Muscle layer of colon (tissue), 2 donors: Measurements from ENCODE around the gene DNAJA4.

ENCODE experiments used
- H3K27ac ChIP-seq: one replicate; pipeline ENCODE4 v1.7.0; 2013; ENCODE audit warnings: low read depth, mild to moderate bottlenecking, low read length, moderate library complexity
- H3K27me3 ChIP-seq, 2 donors: one replicate each; pipeline ENCODE4 v1.7.0; 2013; ENCODE audit warnings: low read length in 2 of 2, mild to moderate bottlenecking in 2 of 2; ENCODE audit not compliant: insufficient read depth in 2 of 2, control insufficient read depth in 1 of 2
- H3K36me3 ChIP-seq: one replicate; pipeline ENCODE4 v1.7.0; 2013; ENCODE audit warnings: mild to moderate bottlenecking, low read length; ENCODE audit not compliant: insufficient read depth
- H3K4me1 ChIP-seq: one replicate; pipeline ENCODE4 v1.7.0; 2013; ENCODE audit warnings: mild to moderate bottlenecking, low read length; ENCODE audit not compliant: insufficient read depth
- H3K4me3 ChIP-seq, 2 donors: one replicate each; pipeline ENCODE4 v1.7.0; 2013; ENCODE audit warnings: low read length in 2 of 2, low read depth in 1 of 2, mild to moderate bottlenecking in 1 of 2, moderate library complexity in 1 of 2
- H3K9ac ChIP-seq: one replicate; pipeline ENCODE4 v1.7.0; 2013; ENCODE audit warnings: low read length
- H3K9me3 ChIP-seq: one replicate; pipeline ENCODE4 v1.7.0; 2013; ENCODE audit warnings: mild to moderate bottlenecking, low read length
- donor health status: abdominal sarcoma.
- donor health status: Adenocarcinoma of cecum.

Gene DNAJA4

DNA sequence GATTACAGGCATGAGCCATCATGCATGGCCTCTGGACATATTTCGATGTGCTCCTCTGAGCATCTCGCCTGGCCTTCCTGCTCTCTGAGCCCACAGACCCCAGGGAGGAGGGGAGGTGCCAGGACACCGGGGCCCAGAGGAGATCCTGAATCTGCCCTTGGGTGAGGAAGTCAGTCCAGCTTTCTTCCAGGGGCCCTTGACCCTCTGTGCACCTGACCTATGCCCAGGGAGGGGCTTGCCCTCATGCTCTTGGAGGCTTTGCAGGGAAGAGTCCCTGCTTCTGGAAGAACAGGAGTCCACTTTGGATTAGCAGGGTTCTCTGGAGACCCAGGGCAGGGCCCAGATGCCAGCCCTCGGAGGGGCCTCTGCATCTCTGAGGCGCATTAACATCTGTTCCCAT, 31.4 kb upstream of the DNAJA4 start:
- Histone ChIP-seq H3K9ac (no peak overlapping the region), H3K9me3 (no peaks in the 10 kb centered on the region), H3K27ac (no peak overlapping the region), H3K4me3 (no peak overlapping the region), H3K4me1 (no peaks in the 10 kb centered on the region), H3K27me3 (no peaks in the 10 kb centered on the region), H3K36me3 (no peaks in the 10 kb centered on the region)

DNA sequence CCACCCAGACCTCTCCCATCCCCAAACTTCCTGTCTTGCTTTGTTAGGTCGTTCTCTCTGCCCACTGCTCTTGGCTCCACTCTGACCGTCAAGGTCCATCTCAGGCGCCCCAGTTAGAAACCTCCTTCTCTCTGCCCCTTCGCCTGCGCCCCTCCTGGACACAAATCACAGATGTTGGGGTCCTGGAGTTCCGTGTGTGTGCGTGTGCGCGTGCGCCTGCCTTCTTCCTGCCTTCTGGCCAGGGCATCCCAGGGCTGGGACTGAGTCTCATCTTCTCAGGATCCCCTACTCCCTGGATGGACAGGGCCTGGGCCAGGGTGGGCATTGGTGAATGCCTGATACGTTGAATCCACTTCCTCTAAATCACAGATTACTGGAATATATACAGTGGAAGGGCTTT, 30.9 kb upstream of the DNAJA4 start:
- Histone ChIP-seq H3K9ac (no peak overlapping the region), H3K27me3 (no peaks in the 10 kb centered on the region), H3K4me1 (no peaks in the 10 kb centered on the region), H3K9me3 (no peaks in the 10 kb centered on the region), H3K27ac (no peak overlapping the region), H3K36me3 (no peaks in the 10 kb centered on the region), H3K4me3 (no peak overlapping the region)

DNA sequence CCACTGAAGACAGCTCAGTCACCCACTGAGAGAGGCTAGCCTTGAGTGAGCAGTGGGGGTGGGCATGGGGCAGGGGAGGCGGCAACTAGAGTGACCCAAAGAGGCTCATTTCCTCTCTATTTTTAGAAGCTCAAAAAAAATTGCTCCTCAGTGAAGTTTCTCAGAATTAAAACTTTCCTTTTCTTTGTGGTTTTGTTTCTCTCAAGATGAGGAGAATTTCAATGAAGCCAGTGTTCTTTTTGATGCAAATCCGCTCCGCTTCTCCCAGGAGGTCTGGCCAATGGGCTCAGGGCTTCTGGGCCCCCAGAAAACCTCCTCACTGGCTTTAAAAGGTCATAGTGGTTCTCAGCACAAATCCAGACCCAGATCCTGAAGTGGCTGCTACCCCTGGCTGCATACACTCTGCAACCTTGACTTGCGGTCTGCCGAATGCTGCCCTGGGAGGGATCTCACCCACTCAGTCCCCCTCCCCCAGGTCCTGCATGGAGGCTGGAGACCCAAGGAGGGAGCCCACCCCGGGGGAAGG, 29.8 kb upstream of the DNAJA4 start, which contains the start of gene ACSBG1:
Gene ACSBG1, minus strand, starts transcription at position 51 of the 526 bp plus-strand sequence. CDS start 64 bp downstream, outside the sequence.
- no peak within 1 kb of the TSS for H3K9ac ChIP-seq
- H3K27ac ChIP-seq: no peak within 1 kb of the TSS
- H3K27me3 ChIP-seq: no peaks in the 10 kb centered on the region
- no peaks in the 10 kb centered on the region for H3K4me1 ChIP-seq
- H3K4me3 ChIP-seq: no peak within 1 kb of the TSS
- H3K9me3 ChIP-seq: no peaks in the 10 kb centered on the region
- no peaks in the 10 kb centered on the region for H3K36me3 ChIP-seq

DNA sequence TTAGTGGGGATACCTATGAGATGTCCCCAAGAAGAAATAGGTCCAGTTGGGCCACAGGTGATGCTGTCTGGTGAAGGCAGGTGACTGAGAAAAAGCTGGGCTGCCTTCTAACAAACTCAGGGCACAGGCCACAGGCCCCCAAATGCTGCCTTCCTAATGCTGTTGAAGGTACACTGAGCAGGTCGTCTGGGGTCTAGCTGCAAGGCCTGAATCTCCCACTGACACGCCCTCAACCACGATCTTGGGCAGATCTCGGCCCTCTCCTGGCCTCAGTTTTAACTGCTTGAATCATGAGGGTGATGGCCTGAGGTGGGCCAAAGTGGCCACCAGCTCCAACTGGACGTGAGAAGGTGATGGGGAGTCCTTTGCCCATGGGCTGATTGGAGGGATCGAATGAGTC, 27.9 kb upstream of the DNAJA4 start:
- H3K36me3 ChIP-seq: no peaks in the 10 kb centered on the region

DNA sequence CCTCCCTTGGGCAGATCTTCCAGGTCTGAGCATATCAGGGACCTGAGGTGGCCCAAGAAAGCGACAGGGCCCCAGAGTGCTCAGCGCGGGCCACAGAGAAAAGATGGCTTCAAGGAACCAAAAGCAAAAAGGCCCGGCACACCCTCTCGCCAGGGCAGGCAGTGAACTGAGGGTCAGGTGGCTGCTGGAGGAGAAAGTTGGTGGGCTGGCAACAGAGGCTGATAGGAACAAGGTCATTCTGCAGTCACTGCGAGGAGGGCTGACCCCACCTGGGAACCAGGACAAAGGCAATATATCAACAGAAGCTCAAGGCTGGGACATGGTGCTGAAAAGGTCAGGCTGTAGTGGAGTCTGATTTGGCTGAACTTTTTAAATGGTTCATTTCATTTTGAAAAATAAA, 27.2 kb upstream of the DNAJA4 start:
- H3K4me1 ChIP-seq: no peaks in the 10 kb centered on the region
- no peaks in the 10 kb centered on the region for H3K27me3 ChIP-seq
- no peaks in the 10 kb centered on the region for H3K36me3 ChIP-seq
- no peaks in the 10 kb centered on the region for H3K9me3 ChIP-seq
- H3K4me3 ChIP-seq: no peak overlapping the region
- H3K9ac ChIP-seq: no peak overlapping the region
- no peak overlapping the region for H3K27ac ChIP-seq

More for the DNA sequence above, 27.9 kb upstream of the DNAJA4 start:
- no peak overlapping the region for H3K4me3 ChIP-seq
- H3K9me3 ChIP-seq: no peaks in the 10 kb centered on the region
- no peak overlapping the region for H3K27ac ChIP-seq
- no peaks in the 10 kb centered on the region for H3K4me1 ChIP-seq
- no peak overlapping the region for H3K9ac ChIP-seq
- no peaks in the 10 kb centered on the region for H3K27me3 ChIP-seq

DNA sequence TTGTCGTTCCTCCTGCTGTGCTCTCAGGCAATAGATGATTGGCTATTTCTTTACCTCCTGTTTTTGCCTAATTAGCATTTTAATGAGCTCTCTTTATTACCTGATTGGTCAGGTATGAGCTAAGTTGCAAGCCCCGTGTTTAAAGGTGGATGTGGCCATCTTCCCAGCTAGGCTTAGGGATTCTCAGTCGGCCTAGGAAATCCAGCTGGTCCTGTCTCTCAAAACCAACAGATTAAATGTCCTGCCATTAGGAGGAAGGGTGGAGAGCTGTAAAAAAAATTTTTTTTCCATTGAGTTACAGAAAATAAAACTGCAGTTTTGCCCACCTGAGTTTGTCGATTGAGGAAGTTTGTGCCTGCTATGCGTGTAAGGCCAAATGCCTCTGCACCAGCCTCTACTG, 24.6 kb upstream of the DNAJA4 start:
- no peak overlapping the region for H3K9ac ChIP-seq
- H3K27me3 ChIP-seq: no peaks in the 10 kb centered on the region
- H3K27ac ChIP-seq: no peak overlapping the region
- no peaks in the 10 kb centered on the region for H3K36me3 ChIP-seq
- peaks cover 8% of the 10 kb centered on the region for H3K4me1 ChIP-seq
- H3K4me3 ChIP-seq: no peak overlapping the region
- no peaks in the 10 kb centered on the region for H3K9me3 ChIP-seq

DNA sequence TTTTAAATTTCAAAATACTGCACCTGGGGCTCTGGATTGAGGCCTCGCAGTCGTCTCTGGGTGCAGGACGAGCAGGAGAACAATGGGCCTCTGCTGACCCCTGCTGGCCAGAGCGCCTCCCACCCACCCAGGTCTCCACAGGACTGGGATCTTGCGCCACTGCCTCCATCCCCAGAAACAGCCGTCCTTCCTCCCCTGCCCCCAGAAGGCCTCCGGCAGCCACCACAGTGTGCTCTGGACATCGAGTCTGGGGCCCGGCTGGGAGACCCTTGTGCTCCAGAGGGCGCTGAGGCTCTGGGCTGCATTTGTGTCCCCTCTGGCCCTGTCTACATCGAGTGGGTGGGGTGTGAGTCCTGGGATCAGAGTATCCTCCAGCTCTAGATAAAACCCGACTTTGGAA, 23.3 kb upstream of the DNAJA4 start:
- H3K9ac ChIP-seq: no peak overlapping the region
- no peak overlapping the region for H3K27ac ChIP-seq
- H3K27me3 ChIP-seq: no peaks in the 10 kb centered on the region
- H3K36me3 ChIP-seq: no peaks in the 10 kb centered on the region
- peaks cover 8% of the 10 kb centered on the region for H3K4me1 ChIP-seq
- H3K9me3 ChIP-seq: no peaks in the 10 kb centered on the region
- no peak overlapping the region for H3K4me3 ChIP-seq

DNA sequence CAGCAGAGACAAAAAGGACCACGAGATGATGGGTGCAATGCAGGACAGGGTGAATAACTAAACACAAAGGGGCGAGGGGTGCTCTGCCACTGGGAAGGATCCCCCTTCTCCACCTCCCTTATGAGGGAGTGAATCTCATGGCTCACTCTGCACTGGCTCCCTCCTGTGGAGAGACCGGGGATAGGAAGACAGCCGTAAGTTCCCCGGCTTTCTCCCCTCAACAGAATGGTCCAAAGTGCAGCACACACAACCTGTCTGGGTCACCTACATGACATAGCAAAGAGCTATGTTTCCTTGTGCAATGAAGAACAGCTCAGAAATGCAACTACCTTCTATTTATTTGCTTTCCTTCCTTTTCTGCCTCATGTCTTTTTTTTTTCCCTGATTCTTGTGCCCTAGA, 22.2 kb upstream of the DNAJA4 start:
- H3K27me3 ChIP-seq: no peaks in the 10 kb centered on the region
- H3K36me3 ChIP-seq: no peaks in the 10 kb centered on the region
- H3K4me3 ChIP-seq: no peak overlapping the region
- H3K4me1 ChIP-seq: peaks cover 8% of the 10 kb centered on the region
- H3K9ac ChIP-seq: no peak overlapping the region
- H3K27ac ChIP-seq: no peak overlapping the region
- no peaks in the 10 kb centered on the region for H3K9me3 ChIP-seq

DNA sequence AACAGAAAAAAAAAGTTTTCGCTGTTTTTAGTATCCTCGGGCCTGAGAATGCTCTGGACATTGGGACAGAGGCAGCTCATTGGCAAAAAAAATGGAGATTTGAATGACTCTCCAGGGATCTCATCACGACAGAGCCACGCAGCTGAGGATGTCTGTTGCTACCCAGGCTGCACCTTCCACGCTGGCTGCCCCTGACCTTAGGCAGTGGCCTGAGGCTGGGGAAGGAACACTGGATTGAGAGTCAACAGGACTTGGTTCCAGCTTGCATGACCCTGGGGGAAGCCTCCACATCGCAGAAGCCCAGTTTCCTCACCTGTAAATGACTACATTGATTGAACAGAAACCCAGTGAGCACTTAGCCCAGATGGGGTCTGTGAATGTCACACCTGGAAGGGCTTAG, 21.3 kb upstream of the DNAJA4 start:
- no peak overlapping the region for H3K27ac ChIP-seq
- H3K4me3 ChIP-seq: no peak overlapping the region
- no peaks in the 10 kb centered on the region for H3K9me3 ChIP-seq
- no peaks in the 10 kb centered on the region for H3K27me3 ChIP-seq
- H3K4me1 ChIP-seq: peaks cover 8% of the 10 kb centered on the region
- no peaks in the 10 kb centered on the region for H3K36me3 ChIP-seq
- H3K9ac ChIP-seq: no peak overlapping the region

DNA sequence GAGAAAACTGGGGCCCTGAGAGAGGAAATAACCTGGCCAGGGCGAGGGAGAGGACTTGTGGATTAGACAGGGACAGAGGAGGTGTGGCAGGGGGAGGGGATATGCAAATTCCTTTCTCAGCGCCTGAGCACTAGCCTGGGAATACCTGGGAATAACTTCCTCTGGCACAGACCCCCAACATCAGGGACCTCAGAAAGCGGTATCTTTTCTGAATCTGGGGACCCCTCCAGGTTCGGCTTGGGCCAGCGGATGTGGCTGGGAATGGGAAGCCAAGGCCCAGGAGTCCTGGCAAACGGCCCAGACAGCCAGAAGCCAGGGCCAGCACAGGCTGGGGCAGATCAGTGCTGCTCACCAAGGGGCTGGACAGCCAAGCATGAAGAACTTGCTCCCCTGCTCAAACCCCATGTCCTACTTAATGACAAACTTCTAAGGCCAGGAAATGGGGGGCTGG, 20.8 kb upstream of the DNAJA4 start:
- Histone ChIP-seq H3K9ac (no peak overlapping the region), H3K9me3 (no peaks in the 10 kb centered on the region), H3K27me3 (no peaks in the 10 kb centered on the region), H3K36me3 (no peaks in the 10 kb centered on the region), H3K4me1 (peaks cover 8% of the 10 kb centered on the region), H3K27ac (no peak overlapping the region), H3K4me3 (no peak overlapping the region)

DNA sequence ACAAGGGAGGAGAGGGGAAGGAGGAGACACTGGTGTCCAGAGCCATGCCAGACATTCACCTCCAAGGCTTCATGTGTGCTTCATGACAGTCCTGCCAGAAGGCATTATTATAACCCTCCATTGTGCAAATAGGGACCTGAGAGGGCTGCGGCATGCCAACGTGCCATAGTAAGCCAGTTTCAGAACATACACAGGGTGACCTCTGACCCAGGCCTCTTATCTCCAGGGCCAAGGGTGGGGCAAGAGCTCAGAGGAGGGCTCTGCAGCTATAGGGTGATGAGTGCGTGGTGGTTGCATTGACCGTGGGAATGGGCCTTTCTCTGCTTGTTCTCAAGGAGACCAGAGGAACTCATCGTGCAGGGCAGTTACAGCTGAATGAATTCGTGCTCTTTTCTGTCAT, 20.3 kb upstream of the DNAJA4 start:
- Histone ChIP-seq H3K4me1 (peaks cover 8% of the 10 kb centered on the region), H3K4me3 (no peak overlapping the region), H3K27ac (no peak overlapping the region), H3K27me3 (no peaks in the 10 kb centered on the region), H3K9ac (no peak overlapping the region), H3K36me3 (no peaks in the 10 kb centered on the region), H3K9me3 (no peaks in the 10 kb centered on the region)

DNA sequence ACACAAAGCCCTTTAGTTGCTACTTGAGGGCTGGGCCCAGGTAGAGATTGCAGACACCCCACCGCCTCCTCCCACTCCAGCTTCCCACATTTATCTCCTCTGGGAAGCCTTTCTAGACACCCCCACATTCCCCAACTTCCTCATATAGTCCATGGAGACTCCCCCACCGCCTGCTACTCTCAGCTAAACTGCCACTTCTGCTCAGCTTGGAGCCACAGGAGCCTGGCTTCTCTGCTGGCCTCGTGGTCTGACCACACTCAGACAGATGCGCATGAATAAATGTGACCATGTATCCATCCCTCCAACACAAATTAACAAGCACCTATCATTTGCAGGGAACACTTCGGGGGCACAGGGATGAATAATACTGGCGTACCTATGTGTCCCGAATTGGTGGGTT, 19.5 kb upstream of the DNAJA4 start:
- Histone ChIP-seq H3K9me3 (no peaks in the 10 kb centered on the region), H3K36me3 (no peaks in the 10 kb centered on the region), H3K27me3 (no peaks in the 10 kb centered on the region), H3K27ac (no peak overlapping the region), H3K4me3 (no peak overlapping the region), H3K9ac (no peak overlapping the region), H3K4me1 (peaks cover 8% of the 10 kb centered on the region)
